NCI-H2107 treated with DMSO at 0.1 percent for 48 hours (cell line): Measurements from ENCODE around the gene MYO5A.
"Not testable (repeated sequence)": the region's sequence is repeated elsewhere in the genome, so short reads cannot be mapped to it uniquely, and the experiment has no call there.

Experiments used
- DNase-seq: peaks from one replicate; lab custom pipeline; 2025; ENCODE audit not compliant: unreplicated experiment; lab: John Stamatoyannopoulos, UW

Gene MYO5A

GRCh38 chr15:52509500-52510245 is 19.0 kb downstream of the MYO5A start:
- DNase-seq, result no peak

DNA sequence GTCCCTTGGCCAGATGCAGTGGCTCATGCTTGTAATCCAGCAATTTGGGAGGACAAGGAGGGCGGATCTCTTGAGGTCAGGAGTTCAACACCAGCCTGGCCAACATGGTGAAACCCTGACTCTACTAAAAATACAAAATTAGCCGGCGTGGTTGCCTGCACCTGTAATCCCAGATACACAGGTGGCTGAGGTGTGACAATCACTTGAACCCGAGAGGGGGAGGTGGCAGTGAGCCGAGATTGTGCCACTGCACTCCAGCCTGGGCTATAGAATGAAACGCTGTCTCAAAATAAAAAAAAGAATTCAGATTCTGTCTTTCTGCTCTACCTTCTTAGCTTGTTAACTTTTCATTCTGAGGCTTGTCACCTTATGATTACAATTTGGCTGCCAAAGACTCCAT is 22.1 kb downstream of the MYO5A start:
- no peak for DNase-seq

DNA sequence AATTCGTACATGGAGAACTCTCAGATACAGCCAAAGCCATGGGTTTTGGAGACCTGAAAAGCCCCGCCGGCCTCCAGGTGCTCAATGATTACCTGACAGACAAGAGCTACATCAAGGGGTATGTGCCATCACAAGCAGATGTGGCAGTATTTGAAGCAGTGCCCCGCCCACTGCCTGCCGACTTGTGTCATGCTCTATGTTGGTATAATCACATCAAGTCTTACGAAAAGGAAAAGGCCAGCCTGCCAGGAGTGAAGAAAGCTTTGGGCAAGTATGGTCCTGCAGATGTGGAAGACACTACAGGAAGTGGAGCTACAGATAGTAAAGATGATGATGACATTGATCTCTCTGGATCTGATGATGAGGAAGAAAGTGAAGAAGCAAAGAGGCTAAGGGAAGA is 23.5 kb downstream of the MYO5A start:
- no peak for DNase-seq

- DNase-seq, result no peak
Measured at GRCh38 chr15:52503788-52504496, 24.7 kb downstream of the MYO5A start.

GRCh38 chr15:52502608-52503007 is 26.1 kb downstream of the MYO5A start:
- no peak for DNase-seq

- DNase-seq, result no peak
Measured at GRCh38 chr15:52499506-52499905, 29.2 kb downstream of the MYO5A start.

DNA sequence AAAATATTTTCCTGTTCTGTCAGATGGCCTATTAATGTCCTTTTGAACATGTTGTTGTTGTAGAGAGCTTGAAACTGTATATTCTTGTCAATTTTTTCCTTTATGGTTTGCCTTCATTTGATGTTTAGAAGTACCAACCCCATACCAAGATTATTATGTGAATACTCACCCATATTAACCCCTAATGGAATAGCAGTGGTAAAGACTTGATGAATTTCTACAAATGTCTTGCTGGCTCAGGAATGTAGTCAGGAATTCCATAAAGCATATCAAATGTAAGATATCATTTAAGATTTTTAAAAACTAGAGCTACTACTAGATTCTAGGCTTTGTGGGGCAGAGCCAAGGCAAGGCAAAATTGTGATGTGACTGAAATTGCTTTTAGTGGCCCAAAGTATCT is 30.0 kb downstream of the MYO5A start:
- no peak for DNase-seq

DNA sequence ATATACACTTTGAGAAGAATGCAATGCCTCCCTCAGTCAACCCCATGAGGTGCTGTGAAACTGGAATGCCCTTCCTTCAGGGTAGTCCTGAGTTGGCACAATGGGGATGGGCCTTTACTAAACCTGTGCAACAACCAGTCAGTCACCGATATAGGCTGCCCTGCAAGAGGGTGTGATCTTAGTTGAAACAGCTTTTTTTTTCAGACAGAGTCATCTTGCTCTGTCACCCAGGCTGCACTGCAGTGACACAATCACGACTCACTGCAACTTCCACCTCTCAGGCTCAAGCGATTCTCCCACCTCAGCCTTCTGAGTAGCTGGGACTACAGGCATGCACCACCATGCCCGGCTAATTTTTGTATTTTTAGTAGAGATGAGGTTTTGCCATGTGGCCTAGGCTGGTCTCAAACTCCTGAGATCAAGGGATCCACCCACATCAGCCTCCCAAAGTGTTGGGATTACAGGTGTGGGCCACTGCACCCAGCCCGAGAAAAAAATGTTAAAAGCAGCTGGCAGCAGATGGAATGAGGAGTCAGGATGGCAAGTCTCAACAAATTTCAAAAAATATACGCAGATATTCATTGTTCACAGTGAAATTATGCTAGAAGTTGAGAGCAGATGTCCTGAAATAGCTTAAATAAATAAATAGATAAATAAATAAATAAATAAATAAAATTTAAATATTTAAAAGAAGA is 31.8 kb downstream of the MYO5A start:
- no peak for DNase-seq

- DNase-seq, result no peak
Measured at GRCh38 chr15:52496175-52496574, 32.5 kb downstream of the MYO5A start.

DNA sequence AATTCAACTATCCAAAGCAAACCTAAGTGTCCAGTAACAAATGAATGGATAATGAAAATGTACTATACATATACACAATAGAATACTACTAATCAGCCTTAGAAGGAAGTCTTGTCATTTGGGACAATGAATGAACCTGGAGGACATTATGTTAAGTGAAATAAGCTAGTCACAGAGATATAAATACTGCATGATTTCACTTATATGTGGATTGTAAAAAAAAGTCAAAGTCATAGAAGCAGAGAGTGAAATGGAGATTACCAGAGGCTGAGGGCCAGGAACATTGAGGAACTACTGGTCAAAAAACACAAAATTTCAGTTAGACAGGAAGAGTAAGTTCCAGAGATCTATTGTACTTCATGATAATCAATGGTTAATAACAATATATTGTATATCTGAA is 33.6 kb downstream of the MYO5A start:
- no peak for DNase-seq

DNA sequence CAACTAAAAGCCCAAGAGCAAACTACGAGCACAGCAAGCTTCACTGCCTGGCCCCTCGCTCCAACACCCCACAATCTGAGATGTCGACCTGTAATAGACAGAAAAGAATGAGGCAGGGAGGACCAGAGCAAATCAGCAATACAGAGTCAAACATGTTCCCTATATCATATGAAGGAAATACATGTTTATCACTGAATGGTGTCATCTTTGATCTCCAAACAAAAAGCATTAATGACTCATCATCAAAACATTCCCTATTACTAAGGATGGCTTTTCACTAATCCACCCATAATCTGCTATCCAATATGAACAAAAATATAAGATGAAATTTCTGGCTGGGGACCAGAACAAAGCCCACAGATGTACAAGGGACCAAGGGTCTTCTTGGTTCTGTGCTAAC is 34.7 kb downstream of the MYO5A start:
- DNase-seq, result no peak

GRCh38 chr15:52492132-52492531 is 36.5 kb downstream of the MYO5A start:
- no peak for DNase-seq

DNA sequence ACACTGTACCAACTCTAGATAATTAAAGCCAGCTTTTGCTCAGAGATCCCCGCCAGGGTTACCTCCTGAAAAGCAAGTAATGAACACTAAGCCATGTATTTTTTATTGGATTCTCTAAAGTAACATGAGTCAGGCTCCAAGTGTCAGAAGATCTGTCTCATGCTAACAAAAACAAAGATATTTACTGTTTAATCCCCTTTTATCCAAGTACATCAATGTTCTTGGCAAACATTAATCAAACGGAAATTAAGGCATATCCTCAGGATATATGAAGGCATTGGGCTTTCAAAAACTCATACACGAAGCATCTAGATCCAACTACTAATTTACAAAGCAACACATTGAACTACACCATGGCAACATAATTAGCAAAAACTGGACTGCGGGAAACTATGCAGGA is 37.2 kb downstream of the MYO5A start:
- no peak for DNase-seq

GRCh38 chr15:52489430-52489829 is 39.2 kb downstream of the MYO5A start:
- not testable (repeated sequence) for DNase-seq

- DNase-seq, result no peak
Measured at GRCh38 chr15:52488830-52489229, 39.9 kb downstream of the MYO5A start.

GRCh38 chr15:52486003-52486996 is 42.4 kb downstream of the MYO5A start:
- no peak for DNase-seq

GRCh38 chr15:52485290-52485689 is 43.4 kb downstream of the MYO5A start:
- no peak for DNase-seq

DNA sequence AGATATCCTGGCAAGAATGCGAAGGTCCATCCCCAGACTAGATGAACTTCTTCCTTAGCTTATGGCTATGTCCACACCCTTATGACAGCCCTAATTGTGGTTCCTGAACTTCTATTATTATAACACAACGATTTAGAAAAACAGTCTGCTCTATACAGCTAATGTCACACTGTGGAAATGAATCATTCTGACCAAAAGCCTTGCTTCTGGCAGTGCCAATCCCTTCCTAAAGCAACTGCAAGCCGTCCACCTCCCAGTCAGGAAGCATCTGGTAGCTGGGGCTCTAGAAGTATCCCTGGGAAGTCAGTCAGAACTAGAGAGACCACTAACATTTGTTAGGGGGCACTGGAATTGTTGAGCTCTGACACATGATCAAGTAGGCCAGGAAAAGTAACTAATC is 45.0 kb downstream of the MYO5A start:
- no peak for DNase-seq

DNA sequence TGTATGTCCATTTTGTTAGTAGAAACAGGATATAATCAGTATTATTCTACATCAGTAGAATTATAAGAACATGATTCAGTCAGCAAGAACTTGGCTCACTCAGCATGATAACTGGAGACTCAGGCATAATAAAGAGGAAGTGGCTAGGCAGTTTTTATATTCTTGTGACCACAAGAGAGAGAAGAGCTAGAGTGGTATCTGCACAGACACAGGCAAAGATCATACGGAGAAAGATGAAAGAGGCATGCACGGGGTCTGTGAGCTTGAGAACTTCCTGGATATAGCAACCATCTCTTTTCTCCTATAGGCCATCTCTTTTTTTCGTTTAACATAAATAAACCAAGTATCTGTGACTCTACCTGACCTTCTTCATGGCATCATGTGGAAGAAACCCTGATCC is 46.8 kb downstream of the MYO5A start:
- no peak for DNase-seq

GRCh38 chr15:52480990-52481389 is 47.7 kb downstream of the MYO5A start:
- no peak for DNase-seq

- no peak for DNase-seq
Measured at GRCh38 chr15:52466716-52467115, 62.0 kb downstream of the MYO5A start.
